HG03520 (cell line): ENCODE measurements around the gene HYAL2.

Experiments used
- ATAC-seq: cut with Tn5 transposase; IDR thresholded peaks from one replicate; pipeline ENCODE4 v1.9.1; 2021; ENCODE audit warnings: mild to moderate bottlenecking, moderate library complexity; ENCODE audit not compliant: unreplicated experiment

The HYAL2 gene

DNA sequence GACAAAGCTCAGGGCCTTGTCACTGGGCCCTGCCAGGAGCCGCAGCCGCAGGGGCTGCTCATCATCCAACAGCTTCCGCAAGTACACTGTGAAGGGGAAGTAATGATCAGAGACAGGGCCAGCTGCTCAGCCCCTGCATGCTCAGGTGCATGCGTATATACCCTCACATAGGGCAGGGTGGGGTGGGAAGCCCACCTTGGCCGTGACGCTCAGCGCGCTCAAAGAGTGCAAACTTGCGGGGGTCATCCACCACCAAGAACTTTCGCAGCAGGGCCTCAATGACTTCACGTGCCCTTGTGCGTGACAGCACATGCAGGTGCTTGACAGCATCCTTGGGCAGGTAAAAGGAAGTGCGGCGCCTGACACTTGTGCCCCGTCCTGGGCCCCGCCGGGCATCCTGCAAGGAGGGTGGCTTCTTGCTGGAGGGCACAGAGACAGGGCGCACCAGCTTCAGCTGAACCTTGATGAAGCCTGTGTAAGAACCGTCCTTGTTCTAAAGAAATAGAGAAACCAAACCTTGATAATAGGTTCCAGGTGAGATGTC is 8.9 kb upstream of the HYAL2 start:
- no peak for ATAC-seq

GRCh38 chr3:50330330-50330729 is 7.8 kb upstream of the HYAL2 start:
- ATAC-seq = no peak

DNA sequence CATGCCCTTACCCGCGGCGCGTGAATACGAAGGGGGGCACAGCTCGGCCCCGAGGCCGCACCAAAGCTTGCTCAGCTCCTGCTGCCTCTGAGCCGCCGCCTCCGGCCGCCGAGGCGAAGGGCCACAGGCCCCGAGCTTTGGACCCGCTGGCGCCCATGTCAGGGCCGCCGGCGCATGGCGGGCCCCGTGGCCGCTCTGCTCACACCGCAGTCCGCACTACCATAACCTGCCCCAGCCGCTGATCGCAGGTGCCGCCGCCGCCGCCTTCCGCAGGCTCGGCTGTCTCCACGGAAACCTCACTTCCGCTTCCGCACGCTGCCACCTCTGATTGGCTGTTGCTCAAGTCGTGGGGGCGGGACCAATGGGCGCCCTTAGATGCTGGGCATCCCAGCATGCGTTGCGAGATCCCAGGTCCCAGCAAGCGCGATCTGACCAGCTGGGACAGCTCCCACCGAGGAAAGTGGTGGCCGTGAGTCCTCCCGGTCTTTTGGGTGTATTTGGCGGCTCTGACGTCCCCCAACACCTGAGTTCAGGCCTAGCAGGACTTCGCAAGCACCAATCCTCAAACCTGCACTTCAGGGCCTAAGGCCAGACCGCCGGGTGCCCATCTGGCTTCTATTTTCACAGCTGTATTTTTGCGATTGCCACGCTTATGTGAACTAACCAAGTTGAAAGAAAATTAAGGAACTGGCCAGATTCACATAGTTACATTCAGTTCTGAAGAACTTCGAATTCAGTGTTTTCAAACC is 5.6 kb upstream of the HYAL2 start, which contains the start of gene TUSC2:
TUSC2 (minus strand) TSS at position 281 of the 749 bp plus-strand sequence; CDS start at position 157, 124 bp downstream.
- ATAC-seq = peak; percentile 72

DNA sequence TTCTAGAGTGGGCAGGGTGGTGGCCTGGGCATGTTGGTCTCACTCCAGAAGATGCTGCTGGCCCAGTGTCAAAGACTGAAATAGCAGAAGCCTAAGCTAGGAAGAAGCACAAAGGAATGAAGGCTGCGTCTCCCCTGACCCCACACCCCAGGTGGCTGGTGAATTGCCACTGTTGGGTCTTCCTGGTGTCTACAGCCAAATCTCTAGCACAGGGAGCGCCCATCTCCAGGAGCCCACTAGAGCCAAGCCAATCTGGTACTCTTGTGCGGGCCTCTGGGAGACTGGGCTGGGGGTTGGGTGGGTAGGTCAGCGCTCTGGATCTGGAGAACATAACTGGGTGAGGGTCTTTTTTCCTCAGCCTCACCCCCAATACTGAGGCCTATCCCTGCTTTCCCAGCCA is 4.6 kb upstream of the HYAL2 start:
- no peak for ATAC-seq

GRCh38 chr3:50326182-50326541 is 3.6 kb upstream of the HYAL2 start:
- ATAC-seq = no peak

DNA sequence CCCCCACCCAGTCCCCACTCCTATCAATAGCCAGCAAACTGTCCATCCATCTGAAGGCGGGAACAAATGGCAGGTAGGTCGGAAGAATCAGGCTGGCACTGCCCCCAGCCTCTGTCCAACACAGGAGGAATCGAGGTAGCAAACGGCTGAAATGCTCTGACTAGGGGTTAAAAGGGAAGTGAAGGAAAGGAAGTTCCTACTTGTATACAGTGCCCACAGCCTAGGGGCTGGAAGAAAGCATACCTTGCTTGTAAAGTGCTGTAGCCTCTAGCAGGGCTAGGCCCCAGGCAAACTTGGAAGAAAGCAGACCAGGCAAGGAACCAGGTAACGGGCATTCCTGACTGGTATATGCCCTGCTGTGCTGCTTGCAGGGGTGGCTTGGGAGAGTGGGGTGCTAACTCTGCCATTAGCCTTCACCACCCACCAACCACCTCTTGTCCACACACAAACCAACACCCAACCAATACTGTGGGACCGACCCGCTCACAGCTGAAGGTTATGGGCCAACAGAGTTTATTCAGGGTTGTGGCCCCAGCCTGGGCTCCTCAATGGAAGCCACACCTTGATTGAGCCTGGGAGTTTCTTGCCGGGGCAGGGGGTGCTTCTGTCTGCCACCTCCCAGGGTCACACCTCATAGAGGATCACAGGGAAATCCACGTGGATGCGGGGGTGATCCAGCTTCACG is 3.1 kb upstream of the HYAL2 start:
- no peak for ATAC-seq

DNA sequence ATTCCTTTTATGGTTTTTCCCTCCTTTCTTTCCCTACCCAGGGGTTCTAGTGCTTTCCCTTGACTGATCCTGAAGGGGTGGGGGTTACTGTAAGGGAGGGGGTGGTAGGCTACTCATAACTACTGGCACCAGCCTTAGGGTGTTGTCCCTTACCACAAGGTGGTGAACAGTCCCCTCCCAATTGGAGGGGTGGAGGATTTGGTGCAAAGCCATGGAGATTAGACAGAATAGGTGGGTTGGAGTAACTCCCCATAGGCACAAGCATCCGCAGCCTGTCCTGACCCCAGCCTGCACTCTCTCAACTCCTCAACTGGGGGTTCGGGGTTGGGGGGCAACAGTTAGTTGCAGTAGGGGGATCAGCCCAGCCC is 2.6 kb upstream of the HYAL2 start:
- ATAC-seq = no peak

DNA sequence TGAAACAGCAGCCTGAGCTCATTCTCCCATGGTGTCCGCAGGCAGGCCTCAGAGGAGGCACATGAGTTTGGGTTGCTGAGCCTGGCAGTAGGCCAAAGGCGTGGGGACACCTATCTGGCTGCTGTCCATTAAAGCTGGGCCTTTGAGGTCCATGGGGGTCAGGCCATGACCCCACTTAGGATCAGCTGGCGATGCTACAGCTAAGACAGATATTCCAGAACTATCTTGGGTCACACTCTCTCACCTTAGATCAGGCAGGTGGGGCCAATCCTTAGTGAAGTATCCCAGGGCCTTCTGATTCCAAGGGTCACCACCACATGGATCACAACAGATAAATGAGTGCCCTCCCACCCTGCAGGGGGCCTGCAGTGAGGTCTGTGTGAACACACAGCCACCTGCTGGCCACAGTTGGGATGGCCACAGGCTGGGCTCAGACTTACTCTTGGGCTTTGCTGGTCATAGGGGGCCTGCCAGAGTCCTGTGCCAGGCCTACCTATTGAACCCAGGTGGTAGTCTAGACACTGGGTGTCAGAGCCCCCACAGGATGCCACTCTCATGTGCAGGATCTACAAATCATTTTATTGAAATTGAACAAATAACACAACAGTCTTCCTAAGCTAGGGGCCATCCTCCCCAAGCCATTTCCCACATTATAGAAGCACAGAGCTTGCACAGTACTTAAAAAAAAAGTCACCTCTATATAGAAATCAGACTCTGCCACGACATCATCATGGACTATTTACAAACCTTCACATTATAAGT is 2.0 kb upstream of the HYAL2 start:
- no peak for ATAC-seq

DNA sequence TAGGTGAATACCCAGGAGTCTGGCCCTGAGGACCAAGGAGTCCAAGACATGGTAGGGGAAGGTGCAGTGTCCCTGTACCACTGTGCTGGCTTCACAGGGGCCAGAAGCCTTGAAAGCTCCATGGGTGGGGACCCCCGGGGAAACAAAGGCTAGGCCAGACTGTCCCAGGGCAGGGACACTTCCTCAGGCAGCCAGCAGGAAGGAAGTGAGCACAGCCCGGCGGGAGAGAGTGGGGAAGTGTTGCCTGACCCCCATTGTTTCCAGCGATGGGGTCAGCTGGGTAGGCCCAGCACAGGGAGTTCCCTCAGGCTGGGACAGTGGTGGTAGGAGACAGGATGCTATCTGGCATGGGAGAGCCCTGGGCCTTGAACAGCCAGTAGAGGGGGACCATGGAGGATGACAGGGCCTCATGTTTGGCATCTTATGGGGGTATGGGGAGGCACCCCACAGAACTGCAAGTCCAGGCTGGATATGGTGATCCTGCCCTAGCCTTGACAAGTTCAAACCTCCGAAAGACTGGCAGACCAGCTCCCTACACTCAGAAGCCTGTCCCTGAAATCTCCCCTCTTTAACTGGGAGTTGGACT is 1.2 kb upstream of the HYAL2 start:
- ATAC-seq = no peak

DNA sequence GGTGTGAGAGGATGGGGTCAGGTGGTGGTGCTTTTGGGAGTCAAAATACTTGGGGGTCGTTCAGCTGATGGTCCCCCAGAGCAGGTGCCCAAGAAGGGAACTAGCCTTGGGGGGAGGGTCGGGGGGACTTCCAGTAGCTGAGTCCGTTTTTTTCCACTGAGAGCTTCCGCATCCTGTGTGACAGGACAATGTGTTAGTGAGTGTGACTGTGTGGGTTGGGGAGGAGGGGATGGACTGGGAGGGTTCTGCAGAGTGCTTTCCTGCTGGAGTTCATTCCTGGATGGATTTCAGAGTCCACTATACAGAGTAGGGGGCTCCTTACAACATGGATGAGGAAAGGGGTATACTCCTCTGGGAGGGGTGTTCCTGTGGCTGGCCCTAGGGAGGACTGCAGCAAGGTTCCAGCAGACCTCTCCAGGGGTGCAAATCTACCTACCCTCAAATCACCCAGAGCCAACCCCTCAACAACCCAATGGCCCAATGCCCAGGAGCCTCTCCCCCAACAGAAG is 601 bp upstream of the HYAL2 start:
- no peak for ATAC-seq

GRCh38 chr3:50322115-50322385 is 495 bp downstream of the HYAL2 start:
- no peak for ATAC-seq

- peak; percentile 59 for ATAC-seq
Measured at GRCh38 chr3:50321336-50322114, 1.0 kb downstream of the HYAL2 start.

- ATAC-seq = peak; percentile 37
Measured at GRCh38 chr3:50320853-50321335, 1.7 kb downstream of the HYAL2 start.

- no peak for ATAC-seq
Measured at GRCh38 chr3:50319894-50320625, 2.5 kb downstream of the HYAL2 start.

GRCh38 chr3:50319181-50319893 is 3.2 kb downstream of the HYAL2 start:
- no peak for ATAC-seq

DNA sequence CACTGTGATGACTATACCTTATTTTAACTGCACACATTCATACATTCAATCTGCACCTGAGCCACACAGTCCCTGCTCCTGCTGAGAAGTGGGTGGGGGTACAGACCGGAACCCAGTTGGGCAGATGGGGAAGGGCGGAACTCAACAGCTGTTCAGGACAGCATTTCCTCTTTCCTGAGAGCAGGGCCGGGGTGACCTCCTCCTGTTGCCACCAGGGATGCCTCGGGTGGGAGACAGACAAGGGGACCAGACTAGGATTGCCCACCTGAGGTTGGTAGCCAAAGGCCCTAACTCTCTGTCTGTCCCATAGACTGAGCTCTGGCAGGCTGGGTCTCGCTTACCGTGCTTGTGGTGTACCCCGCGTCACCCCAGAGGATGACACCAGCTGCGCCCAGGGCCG is 3.9 kb downstream of the HYAL2 start:
- no peak for ATAC-seq

GRCh38 chr3:50318163-50318562 is 4.4 kb downstream of the HYAL2 start:
- ATAC-seq = no peak

GRCh38 chr3:50317300-50317699 is 5.2 kb downstream of the HYAL2 start:
- ATAC-seq = no peak

DNA sequence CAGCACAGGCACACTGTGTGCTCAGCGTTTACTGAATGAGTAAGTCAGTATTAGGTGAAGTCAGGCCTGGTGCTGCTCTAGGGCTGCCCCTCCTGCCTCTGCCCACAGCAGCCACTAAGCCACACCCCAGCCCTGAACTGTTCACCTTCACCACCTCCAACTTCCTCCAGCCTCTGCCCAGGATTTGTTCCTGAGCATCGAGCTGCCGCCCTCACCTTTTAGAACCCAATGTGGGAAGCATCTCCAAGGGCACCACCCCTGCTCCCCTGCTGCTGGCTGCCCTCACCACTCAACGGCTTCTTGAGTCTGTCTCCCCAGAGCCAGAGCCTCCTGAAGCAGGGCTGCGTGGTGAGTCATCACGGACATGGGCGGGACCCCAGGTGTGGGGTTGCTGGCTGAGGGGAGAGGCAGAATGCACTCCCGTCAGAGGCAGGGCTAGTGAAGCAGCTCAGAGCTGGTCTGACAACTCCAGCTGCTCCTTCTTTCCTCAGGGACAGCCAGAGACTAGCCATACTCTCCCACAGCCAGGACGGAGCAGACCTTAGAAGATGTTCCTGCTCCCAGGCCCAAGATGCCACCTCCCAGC is 5.8 kb downstream of the HYAL2 start:
- ATAC-seq = no peak
